NCI-H1105 treated with DMSO at 0.1 percent for 48 hours (cell line): Measurements from ENCODE around the gene TTC39A.

Source experiments
- DNase-seq: peaks from one replicate; lab custom pipeline; 2025; lab: John Stamatoyannopoulos, UW

TTC39A gene

DNA sequence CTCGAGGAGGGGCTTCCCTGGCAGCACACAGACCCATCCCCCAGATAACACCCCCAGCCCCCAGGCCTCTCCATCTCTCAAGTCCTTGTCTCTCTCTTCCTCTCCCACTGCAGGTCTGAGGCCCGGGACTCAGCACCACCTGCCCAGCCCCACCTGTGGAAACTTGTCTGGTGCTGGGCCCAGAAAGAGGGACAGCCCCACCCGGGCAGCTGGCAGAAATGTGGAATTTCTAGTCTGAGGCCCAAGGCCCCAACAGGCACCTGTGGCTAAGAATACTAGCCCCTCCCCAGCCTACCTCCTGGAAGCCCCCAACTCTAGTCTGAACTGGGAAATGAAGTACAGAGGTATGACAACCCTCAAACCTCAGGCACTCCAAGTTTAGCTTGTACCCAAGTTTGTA, 15.4 kb downstream of the TTC39A start:
- DNase-seq, result no peak

DNA sequence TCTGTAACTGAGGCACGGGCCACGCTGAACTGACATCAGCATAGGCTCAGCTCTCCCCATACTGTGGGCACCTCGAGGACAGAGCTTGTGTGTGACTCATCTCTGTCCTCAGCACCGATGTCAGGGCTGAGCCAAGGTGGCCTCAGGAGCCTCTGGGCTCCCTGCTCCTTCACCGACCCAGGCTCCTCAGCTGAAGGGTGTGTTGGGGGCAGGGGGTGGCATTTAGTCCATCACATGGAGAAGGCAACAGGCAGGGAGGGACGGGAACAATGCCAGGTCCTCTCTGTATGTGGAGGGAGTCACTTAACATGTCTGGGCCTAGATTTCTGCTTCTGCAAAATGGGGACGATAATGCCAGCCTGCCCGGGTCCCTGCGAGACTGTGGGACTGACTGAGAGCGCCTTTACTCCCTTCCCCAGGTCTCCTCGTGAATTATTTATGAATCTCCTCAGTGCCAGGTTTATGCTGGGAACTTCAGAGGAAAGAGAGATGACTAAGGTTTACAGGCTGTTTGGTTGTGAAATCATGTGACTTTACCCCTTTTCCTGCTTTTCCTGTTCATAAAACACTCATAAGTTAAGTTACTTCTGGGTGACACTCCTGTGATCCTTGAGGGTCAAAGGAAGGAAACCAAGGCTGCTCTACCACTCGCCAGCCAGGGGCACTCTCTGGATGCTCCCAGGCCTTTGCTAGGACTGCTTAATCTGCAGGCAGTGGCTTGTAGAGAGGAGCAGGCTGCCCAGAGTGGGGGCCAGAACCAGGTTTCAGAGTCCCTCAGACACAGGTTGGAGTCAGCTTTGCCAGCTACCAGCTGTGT, 16.2 kb downstream of the TTC39A start:
- DNase-seq, result no peak

DNA sequence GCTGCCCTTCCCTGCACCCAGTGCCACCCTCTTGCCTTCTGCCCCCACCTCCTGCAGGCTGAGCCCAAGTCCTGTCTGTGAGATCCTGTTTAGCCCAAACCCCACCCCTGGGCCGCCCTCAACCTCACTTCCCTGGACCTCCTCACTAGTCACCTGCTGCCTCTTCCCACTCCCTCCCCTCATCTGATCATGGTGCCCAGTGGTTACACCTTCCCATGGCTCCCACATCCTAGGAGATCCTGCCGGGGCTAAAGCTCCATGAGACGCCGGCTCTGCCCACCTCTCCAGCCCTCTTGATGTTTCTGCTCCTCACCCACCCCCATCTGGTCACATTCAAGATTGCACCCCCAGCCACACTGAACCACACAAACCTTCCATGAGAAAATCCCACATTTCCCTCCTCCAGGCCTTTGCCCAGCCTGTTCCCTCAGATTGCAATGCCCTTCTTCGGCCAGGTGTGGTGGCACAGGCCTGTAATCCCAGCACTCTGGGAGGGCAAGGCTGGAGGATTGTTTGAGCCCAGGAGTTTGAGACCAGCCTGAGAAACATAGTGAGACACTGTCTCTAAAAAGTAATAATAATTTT, 17.0 kb downstream of the TTC39A start:
- DNase-seq, result no peak

DNA sequence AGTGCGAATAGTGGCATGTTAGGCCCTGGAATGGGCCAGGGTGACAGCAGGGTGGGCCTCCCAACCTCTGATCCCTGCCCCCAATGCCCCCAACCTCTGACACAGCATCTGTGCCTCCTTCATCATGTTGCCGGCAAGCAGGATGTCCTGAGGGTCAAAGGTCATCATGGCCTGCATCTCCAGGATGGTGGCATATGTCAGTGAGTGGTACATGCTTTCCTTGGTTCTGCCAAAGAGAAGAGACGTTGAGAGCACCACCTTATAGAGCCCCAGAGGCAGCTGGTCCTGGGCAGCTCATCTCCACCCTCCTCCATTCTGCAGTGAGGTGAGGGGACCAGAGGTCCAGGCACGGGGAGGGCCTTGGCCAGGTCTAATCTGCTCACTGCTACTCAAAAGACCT, 17.6 kb downstream of the TTC39A start:
- DNase-seq, result no peak

DNA sequence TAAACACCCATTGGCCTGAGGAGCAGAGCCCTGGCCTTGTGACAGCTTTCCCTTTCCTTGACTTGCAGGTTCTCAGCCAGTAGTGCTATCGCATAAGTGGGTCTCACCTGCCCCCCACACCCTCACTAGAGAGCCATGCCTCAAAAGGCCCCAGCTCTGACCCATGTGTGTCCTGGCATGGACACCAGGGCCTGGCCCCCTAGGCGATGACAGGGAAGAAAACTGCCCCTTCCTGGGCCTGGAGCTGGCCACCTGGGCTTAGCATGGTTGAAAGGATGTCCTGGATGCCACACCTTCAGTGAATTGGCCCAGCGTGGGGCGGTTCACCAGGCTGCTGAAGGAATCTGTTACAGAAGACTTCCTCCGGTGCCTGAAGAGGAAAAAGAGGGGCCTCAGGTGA, 18.5 kb downstream of the TTC39A start:
- no peak for DNase-seq

DNA sequence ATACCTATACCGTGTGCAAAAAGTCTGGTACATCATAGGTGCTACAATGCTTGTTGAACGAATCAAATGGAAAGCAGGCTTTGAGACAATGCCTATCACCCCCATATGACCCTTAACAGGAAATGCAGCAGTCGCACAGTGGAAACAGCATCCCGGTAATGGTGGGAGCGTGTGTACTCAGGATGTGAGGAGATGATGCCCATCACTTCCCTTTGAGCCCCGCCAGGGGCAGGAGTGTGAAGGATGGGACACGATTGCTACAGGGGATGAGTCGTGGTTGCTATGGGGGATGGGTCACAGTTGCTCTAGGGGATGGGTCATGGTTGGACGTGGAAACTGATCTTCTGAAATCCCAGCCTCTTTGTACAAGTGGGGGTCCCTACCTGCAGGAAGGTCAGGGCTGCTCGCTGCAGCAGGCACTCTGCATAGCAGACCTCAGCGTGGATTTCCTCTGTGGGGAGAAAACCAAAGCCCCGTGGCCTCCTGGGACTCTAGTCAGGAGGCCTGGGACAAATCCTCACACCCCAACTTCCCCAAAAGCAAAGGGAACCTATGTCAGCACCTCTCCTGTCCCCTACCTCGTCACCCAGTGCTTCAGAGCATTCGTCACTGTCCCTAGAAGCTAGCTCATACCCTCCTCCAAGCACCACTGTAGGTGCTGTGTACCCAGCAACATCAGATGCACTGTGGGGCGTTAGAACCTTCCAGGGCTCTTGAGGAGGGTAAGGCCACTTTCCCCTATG, 19.3 kb downstream of the TTC39A start:
- DNase-seq, result no peak

DNA sequence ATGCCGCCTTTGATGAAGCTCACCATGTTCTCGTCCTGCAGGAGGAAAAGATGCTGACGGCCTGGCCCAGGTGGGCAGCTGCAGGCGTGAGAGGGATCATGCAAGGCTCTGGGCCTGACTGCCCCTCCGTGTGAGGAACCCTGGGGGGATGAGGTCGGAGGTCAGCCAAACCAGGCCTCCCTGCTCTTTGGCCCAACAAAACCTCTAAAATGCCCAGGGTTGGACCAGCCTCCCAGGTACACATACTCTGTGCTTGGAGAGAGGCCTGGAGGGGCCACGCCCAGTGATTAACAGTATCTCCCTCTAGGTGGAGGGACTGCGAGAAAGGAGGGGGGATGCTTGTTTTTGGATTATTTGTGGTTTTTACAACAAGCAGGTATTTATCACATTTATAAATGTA, 21.1 kb downstream of the TTC39A start:
- DNase-seq, result no peak

DNA sequence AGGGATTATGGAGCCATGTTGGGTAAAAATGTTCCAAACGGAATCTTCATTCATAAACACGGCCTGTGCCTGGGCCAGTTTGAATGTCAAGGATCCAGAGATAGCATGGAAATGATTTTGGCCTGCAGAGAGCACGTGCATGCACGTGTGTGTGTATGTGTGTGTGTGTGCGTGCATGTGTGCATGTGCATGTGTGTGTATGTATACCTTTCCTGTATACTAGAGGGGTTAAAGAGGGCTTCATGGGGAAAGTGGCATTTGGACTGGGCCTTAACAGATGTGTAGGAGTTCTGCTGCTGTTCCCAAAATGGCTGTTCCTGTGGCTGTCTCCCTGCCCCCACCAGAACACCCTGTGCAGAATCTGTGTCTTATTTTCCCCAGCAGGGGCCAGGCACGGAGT, 21.7 kb downstream of the TTC39A start:
- DNase-seq, result no peak

DNA sequence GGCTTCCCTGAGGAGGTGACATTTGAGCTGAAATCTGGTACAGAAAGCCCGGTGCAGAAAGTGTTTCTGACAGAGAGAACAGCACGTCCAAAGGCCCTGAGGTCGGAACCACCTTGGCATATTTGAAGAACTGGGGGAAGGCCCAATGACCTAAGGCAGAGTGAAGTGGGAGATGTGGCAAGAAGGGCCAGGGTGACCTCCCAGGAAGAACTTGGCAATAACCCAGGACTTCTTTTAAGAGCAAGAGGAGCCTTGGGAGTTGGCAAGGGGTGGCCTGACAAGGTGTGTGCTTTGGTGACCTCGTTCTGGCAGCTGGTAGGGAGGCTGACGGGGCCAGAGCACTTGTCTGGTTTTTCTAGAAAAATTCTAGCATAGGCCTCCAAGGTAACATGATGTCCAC, 23.4 kb downstream of the TTC39A start:
- DNase-seq, result no peak

DNA sequence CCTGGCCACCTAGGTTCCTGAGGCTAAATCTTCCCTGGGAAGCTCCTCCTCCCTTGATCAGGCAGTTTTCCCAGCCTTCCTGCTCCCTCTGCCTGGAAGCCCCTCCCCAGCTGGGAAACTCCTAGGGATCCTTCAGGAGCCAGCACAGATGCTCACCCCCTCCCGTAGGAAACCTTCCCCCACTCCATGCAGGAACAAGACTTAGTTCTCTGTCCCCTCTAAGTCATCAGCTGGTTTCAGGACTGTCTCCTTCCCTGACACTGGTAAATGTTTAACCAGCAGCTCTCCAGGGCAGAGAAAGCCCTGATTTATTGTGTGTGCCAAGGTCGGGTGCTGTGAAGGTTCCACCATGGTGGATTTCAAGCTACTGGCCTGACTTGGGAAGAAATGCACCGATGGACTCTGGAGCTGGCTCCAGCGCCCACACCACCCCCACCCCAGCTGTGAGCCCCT, 25.0 kb downstream of the TTC39A start:
- no peak for DNase-seq

DNA sequence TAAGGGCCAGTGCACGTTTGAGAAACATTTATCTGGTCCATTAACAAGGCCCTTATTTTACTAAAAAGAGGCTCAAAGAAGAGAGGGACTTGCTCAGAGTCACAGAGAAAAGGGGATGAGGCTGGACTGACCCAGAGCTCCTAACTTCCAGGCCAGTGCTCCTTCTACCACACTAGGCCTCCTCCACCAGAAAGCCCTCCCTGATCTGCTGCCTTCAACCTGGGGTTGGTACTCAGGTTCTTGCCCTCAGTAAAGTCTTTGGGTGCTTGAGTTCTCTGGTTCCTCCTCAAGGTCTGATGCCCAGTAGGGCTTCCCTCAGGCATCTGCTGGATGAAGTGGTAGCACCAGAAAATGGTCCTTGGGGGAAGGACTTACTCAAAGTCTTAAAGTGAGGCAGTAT, 26.0 kb downstream of the TTC39A start:
- no peak for DNase-seq

DNA sequence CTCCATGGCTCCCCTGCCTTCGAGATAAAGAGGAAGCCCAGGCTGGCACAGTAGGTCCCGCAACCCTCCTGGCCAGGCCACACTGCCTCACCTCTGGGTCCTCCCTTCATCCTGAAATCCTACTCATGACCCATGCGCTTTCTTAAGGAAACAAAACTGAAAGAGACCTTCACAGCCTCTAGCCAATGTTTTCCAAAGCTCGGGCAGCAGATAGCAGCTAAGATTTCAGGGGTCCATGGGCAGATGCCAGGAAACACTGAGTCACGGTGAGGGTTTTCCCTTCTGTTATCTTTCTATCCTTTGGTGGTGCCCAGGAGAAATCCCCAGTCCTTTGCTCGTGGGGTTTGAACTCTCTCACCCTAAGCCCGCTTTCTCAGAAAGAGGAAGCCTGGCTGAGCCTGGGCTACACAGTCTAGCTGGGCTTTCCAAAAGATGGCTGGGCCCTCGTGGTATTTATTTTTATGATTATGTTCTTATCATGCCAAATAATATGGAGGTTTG, 26.6 kb downstream of the TTC39A start:
- no peak for DNase-seq

DNA sequence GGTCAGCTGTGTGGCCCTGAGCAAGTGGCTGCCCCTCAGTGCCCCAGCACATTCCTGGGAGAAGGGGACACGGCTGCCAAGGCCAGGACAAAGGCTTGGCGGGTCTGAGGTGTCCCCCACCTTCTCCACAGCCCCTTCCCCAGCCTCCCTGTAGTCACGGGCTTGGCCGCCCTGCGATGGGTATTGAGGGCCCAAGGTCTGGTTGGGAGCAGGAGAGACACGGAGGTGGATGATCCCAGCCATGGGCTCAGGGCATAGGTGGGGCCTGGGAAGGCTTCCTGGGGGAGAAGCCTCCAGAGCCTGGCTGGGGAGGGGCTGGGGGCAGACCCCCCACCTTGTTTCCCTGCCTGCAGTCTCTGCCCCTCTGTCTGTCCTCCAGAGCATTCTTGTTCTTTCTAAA, 27.0 kb downstream of the TTC39A start:
- no peak for DNase-seq

DNA sequence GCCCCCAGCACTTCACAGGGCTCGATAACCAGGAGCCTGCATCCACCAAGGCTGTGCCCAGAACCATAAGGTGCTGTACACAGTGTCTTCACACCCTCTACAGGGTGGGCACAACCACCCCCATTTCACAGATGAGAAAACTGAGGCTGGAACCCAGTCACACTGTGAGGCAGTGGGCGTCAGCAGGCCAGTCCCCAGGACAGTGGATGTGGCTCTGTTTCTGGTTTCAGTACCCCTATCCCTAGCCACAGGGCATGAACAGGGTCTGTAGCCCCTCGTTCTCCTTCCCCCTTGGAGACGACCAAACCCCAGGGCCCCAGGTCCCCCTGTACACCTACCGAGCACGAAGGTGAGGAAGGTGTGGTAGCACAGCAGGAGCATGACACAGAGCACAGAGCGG, 27.6 kb downstream of the TTC39A start:
- no peak for DNase-seq

DNA sequence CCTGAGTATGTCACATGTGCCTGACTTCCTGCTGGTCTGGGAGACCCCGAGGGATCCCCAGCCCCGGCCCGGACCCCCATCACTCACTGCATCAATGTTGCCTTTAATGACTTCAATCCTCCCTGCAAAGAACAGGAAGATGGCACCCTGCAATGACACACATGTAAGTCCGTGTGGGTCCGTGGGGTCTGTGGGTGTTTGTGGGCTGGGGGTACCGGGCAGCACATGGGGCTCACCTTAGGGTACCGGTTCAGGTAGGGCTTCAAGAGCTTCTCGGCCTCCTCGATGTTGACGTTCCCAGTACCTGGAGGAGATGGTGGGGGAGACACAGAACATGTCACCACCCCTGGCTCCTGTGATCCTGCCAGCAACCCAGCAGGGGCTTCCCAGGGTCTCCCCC, 28.1 kb downstream of the TTC39A start:
- DNase-seq, result no peak

DNA sequence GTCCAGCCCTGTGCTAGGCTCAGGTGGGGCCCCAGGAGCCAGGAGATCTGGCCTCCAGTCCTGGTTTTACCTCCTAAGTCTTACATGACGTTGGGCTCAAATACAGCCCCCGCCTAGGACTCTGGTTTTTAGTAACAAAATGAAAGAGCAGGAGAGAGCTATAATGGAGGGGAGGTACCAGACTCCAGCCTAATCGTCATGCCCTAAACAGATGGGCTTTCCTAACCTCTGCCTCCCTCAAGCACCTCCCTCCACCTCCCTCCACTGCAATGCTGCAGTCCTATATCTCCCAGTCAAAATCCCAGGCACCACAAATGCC, 28.6 kb downstream of the TTC39A start:
- no peak for DNase-seq

DNA sequence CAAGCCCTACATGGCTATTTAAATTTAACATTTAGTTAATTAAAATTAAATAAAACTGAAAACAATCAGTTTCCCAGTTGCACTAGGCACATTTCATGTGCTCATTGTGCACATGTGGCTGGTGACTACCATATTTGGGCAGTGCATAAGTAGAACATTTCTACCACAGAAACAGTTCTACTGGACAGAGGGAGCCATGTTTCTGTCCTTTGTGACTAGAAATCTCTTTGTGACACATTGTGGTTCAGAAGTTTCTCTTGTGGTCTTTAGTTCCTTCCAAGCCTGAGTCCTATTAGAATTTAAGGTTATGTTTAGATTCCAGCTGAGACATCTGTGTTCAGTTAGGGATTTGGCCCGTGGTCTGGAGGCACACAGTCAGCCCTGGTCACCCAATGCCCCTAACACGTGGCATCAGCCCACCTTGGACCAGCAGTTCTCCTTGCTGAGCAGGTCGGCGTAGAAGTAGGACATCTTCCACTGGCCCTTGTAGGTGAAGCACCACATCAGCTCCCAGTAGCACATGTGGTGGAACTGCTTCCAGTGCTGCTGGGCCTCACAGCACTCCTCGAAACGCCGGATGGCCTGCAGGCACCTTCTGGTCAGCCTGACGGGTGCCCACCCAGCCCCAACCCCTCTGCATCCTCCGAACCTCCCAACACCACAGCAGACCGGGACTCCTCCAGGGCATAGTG, 29.1 kb downstream of the TTC39A start:
- no peak for DNase-seq

DNA sequence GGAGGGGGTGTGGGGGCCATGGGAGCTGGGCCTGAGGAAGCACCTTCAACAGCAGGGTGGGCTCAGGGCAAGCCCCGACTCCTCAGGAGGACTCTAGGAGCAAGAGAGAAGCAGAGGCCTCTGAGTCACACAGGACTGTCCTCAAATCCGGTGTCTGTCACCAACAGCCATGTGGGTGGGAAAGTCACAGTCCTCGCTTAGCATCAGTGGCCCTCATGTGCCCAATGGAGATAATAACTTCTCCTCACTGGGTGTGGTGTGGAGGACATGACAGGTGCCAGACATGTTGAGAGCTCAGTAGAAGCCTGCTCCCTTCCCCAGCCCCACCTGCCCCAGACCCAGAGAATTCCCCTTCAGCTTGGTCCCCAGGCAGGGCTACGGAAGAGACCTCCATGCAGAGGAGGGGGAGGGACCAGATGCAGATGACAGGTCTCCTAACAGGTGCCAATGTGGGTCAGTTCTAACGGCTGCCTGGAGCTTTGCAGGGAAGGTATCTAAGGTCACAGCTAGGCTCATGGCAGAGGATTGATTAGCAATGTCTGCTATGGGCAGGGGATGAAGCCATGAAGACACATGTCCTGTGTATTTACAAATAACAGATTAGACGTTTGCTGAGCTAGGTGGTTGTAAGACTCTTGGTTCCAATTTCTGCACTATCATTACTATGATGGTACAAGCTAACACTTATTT, 30.2 kb downstream of the TTC39A start:
- no peak for DNase-seq

DNA sequence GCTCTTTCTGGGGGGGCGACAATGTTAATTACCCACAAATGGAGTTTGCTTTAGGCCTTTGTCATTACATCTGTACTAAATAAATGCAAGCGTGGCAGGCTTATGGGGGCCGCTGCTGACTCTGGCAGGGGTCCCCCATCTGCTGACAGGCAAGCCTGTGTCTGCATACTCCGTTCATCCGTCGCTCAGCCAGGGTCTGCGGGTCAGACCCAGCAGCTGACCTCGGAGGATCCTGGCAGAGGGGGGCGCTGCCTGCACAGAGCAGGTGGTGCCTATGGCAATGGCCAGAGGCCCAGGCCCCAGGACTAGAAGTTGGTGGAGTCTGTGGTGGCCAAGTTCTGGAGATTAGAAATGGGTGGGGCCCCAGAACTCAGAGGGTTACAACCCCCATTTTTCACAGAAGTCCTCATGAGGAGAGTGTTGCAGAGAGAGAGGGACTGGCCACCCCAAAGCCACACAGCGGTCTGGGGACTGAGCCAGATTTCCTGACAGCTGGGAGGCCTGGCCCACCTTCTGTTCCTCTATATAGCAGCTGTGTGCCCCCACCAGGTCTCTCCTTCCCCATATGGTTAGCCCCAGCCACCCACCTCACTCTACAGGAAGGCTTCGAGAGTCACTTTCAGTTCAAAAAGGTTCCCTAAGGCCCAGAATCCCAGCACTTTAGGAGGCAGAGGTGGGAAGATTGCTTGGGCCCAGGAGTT, 31.0 kb downstream of the TTC39A start:
- no peak for DNase-seq

DNA sequence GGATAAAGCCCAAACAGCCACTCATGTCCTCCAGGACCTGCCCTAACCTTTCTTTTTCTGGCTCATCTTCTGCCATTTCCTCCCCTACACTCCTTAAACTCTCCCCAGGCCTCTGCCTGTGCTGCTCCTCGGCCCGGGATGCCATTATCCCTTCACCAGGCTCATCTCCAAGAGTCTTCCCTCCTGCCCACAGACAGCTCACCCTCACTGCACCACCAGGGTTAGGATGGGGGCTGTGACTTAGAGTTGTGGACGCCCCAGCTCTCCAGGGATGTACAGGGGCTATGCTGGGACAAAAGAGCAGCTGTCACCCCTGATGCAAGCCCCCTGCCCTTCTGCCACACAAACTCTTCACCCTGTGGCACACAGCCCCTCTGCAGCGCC, 32.0 kb downstream of the TTC39A start:
- no peak for DNase-seq
